DND-41 (cell line): Measurements from ENCODE around the gene RPUSD1.

ENCODE experiments used
- ATAC-seq: fragments of 200-7000 bp; cut with Tn5 transposase; 3 replicates; pipeline ENCODE4 v1.9.1; 2021; ENCODE audit warnings: low read depth; ENCODE audit not compliant: insufficient read depth
- DNase-seq: peaks from one replicate; pipeline ENCODE4 v3.0.0-alpha.2; 2020
- H2AFZ ChIP-seq: 2 replicates; pipeline ENCODE4 v1.6.0; 2012; ENCODE audit warnings: low read depth, low read length
- H3K27ac ChIP-seq: 2 replicates; pipeline ENCODE4 v1.5.1; 2012; ENCODE audit warnings: low read length, inconsistent platforms
- H3K27me3 ChIP-seq: fragments of 200-600 bp; sonication (generic); 2 replicates; pipeline ENCODE4 v1.6.0; 2012; ENCODE audit warnings: low read length, mild to moderate bottlenecking, inconsistent platforms; ENCODE audit not compliant: insufficient read depth, poor library complexity
- H3K36me3 ChIP-seq: 2 replicates; pipeline ENCODE4 v1.5.1; 2012; ENCODE audit warnings: low read length, inconsistent platforms; ENCODE audit not compliant: insufficient read depth
- H3K4me1 ChIP-seq: 2 replicates; pipeline ENCODE4 v1.5.1; 2012; ENCODE audit warnings: mild to moderate bottlenecking, low read length; ENCODE audit not compliant: insufficient read depth
- H3K4me2 ChIP-seq: 2 replicates; pipeline ENCODE4 v1.6.0; 2012; ENCODE audit warnings: mild to moderate bottlenecking, moderate library complexity, low read length, inconsistent platforms; ENCODE audit not compliant: insufficient read depth
- H3K4me3 ChIP-seq, 2 experiments: fragments of 200-600 bp in 1 of 2; shearing (Covaris generic) in 1 of 2; 2 replicates each; pipeline ENCODE4 v1.5.1; 2012 to 2016; ENCODE audit warnings: inconsistent platforms in 2 of 2, low read length in 2 of 2, mild to moderate bottlenecking in 2 of 2, low read depth in 1 of 2, moderate library complexity in 1 of 2
- H3K79me2 ChIP-seq: 2 replicates; pipeline ENCODE4 v1.6.0; 2012; ENCODE audit warnings: low read length, inconsistent platforms; ENCODE audit not compliant: insufficient read depth
- H3K9ac ChIP-seq: 2 replicates; pipeline ENCODE4 v1.6.0; 2012; ENCODE audit warnings: low read depth, mild to moderate bottlenecking, inconsistent platforms, low read length, moderate library complexity
- H3K9me3 ChIP-seq: 2 replicates; pipeline ENCODE4 v1.5.1; 2012; ENCODE audit warnings: low read length, moderate library complexity, mild to moderate bottlenecking, inconsistent platforms; ENCODE audit not compliant: insufficient read depth, severe bottlenecking
- H4K20me1 ChIP-seq: 2 replicates; pipeline ENCODE4 v1.6.0; 2012; ENCODE audit warnings: low read length; ENCODE audit not compliant: insufficient read depth
- CTCF ChIP-seq: IDR thresholded peaks from 2 replicates; pipeline ENCODE4 v1.5.1; 2012; ENCODE audit warnings: borderline replicate concordance, low read length, moderate library complexity, mild to moderate bottlenecking; ENCODE audit not compliant: poor library complexity, severe bottlenecking; ENCODE audit errors: extremely low read depth
- EZH2 ChIP-seq: IDR thresholded peaks from 3 replicates; pipeline ENCODE4 v1.6.1; 2012; ENCODE audit warnings: borderline replicate concordance, low read depth, mild to moderate bottlenecking, moderate library complexity, low read length, inconsistent platforms; ENCODE audit not compliant: severe bottlenecking

RPUSD1 gene

GRCh38 chr16:772959-773358 lies 15.2 kb downstream of the RPUSD1 start:
- Histone ChIP-seq H3K4me3 (no peak overlapping the region), H2AFZ (no peak overlapping the region), H3K9me3 (no peaks in the 10 kb centered on the region), H3K27me3 (no peaks in the 10 kb centered on the region), H3K4me1 (no peaks in the 10 kb centered on the region), H3K36me3 (no peaks in the 10 kb centered on the region), H3K4me2 (no peak overlapping the region), H3K9ac (no peak overlapping the region), H3K79me2 (no peaks in the 10 kb centered on the region), H3K27ac (no peak overlapping the region), H4K20me1 (no peaks in the 10 kb centered on the region; the same call in 1 of the 2 replicates)
- ATAC-seq (no peak), DNase-seq (no peak)
- TF ChIP-seq EZH2 (no peak), CTCF (no peak)

- Histone ChIP-seq H4K20me1 (no peaks in the 10 kb centered on the region; the same call in none of the 2 replicates), H3K4me1 (no peaks in the 10 kb centered on the region), H3K36me3 (no peaks in the 10 kb centered on the region), H3K9ac (no peak overlapping the region), H3K4me3 (no peak overlapping the region), H3K4me2 (no peak overlapping the region), H3K79me2 (no peaks in the 10 kb centered on the region), H3K9me3 (no peaks in the 10 kb centered on the region), H3K27me3 (no peaks in the 10 kb centered on the region), H2AFZ (no peak overlapping the region), H3K27ac (no peak overlapping the region)
- DNase-seq (no peak), ATAC-seq (no peak)
- TF ChIP-seq EZH2 (no peak), CTCF (no peak)
Measured at GRCh38 chr16:770411-770810, 17.8 kb downstream of the RPUSD1 start.

GRCh38 chr16:769934-770333 lies 18.2 kb downstream of the RPUSD1 start:
- no peaks in the 10 kb centered on the region for H3K79me2 ChIP-seq
- no peaks in the 10 kb centered on the region; the same call in none of the 2 replicates for H4K20me1 ChIP-seq
- ATAC-seq = no peak
- no peak for DNase-seq
- no peaks in the 10 kb centered on the region for H3K36me3 ChIP-seq
- H3K9me3 ChIP-seq = no peaks in the 10 kb centered on the region
- H2AFZ ChIP-seq = no peak overlapping the region
- TF ChIP-seq CTCF = no peak
- no peak overlapping the region for H3K4me3 ChIP-seq
- H3K27me3 ChIP-seq = no peaks in the 10 kb centered on the region
- H3K4me1 ChIP-seq = no peaks in the 10 kb centered on the region
- H3K27ac ChIP-seq = no peak overlapping the region
- no peak overlapping the region for H3K4me2 ChIP-seq
- no peak overlapping the region for H3K9ac ChIP-seq
